Vagina (tissue), 2 donors: ENCODE measurements around the gene CXCL12. TPM values are rescaled to one million over a fixed set of nuclear protein-coding genes. Genes with fewer than 3 reads are reported as not detected.
A peak's percentile ranks its signal among the peaks of the same experiment; 100 is the strongest.

Source experiments
- DNase-seq, 2 donors: peaks; one replicate each; pipeline ENCODE4 v3.0.0-alpha.2; 2017; ENCODE audit errors: extremely low spot score in 2 of 2
- H3K27ac ChIP-seq: fragments of 200-600 bp; sonication (generic); one replicate; pipeline ENCODE4 v1.5.1; 2019
- H3K27me3 ChIP-seq: fragments of 200-600 bp; sonication (generic); one replicate; pipeline ENCODE4 v1.5.1; 2019
- H3K36me3 ChIP-seq, 2 donors: fragments of 200-600 bp; sonication (generic); one replicate each; pipeline ENCODE4 v1.5.1; 2017 to 2019
- H3K4me1 ChIP-seq: fragments of 200-600 bp; sonication (generic); one replicate; pipeline ENCODE4 v1.5.1; 2019
- H3K4me3 ChIP-seq, 2 donors: fragments of 200-600 bp; sonication (generic); 1 replicate in 1 of 2; 2 replicates in 1 of 2; pipeline ENCODE4 v1.5.1; 2016 to 2019
- H3K9me3 ChIP-seq: fragments of 200-600 bp; sonication (generic); one replicate; pipeline ENCODE4 v1.5.1; 2019
- POLR2A ChIP-seq, 2 donors: fragments of 450-650 bp; IDR thresholded peaks; one replicate each; pipeline ENCODE4 v1.6.1; 2017; ENCODE audit warnings: antibody characterized with exemption in 2 of 2, mild to moderate bottlenecking in 2 of 2, moderate library complexity in 2 of 2
- POLR2AphosphoS5 ChIP-seq, 2 donors: sonication (generic); formaldehyde crosslinking; IDR thresholded peaks; one replicate each; pipeline ENCODE4 v1.9.0; 2017; ENCODE audit warnings: antibody characterized with exemption in 2 of 2, mild to moderate bottlenecking in 2 of 2, low read depth in 1 of 2; ENCODE audit not compliant: insufficient read depth in 1 of 2
- intact Hi-C: fragments of 100-400 bp; cut with DNase I; formaldehyde crosslinking; loops from one replicate; pipeline ENCODE4 v1.15.1; 2023
- total RNA-seq: library from RNA; depleted of rRNA; stranded (reverse); fragments of >200 nt; gene quantifications from one replicate; pipeline ENCODE4 v1.2.3, GENCODE V29; 2016
- TF ChIP-seq, protein P1 (sequence below), 3 experiments: fragments of 450-650 bp in 2 of 3; fragments of 200-600 bp in 1 of 3; sonication (generic) in 1 of 3; IDR thresholded peaks; one replicate each; pipeline ENCODE4 v1.5.1; 2017 to 2019; ENCODE audit warnings: antibody characterized with exemption in 3 of 3, mild to moderate bottlenecking in 2 of 3, moderate library complexity in 2 of 3

CXCL12 gene
- total RNA-seq, 1 donor from 2014 or later, result 112 TPM

GRCh38 chr10:44373341-44373995 is 11.4 kb downstream of the CXCL12 start:
- intact Hi-C loops, result no loop called here
- peaks cover 21% of the 10 kb centered on the region for H3K4me1 ChIP-seq
- H3K27ac ChIP-seq, result no peak overlapping the region
- H3K9me3 ChIP-seq, result no peaks in the 10 kb centered on the region
- no peak overlapping the region for H3K4me3 ChIP-seq
- H3K27me3 ChIP-seq, result no peaks in the 10 kb centered on the region
- H3K36me3 ChIP-seq, result peaks cover 0 to 35% of the 10 kb centered on the region in 2 donors
- TF ChIP-seq, protein P1, sequence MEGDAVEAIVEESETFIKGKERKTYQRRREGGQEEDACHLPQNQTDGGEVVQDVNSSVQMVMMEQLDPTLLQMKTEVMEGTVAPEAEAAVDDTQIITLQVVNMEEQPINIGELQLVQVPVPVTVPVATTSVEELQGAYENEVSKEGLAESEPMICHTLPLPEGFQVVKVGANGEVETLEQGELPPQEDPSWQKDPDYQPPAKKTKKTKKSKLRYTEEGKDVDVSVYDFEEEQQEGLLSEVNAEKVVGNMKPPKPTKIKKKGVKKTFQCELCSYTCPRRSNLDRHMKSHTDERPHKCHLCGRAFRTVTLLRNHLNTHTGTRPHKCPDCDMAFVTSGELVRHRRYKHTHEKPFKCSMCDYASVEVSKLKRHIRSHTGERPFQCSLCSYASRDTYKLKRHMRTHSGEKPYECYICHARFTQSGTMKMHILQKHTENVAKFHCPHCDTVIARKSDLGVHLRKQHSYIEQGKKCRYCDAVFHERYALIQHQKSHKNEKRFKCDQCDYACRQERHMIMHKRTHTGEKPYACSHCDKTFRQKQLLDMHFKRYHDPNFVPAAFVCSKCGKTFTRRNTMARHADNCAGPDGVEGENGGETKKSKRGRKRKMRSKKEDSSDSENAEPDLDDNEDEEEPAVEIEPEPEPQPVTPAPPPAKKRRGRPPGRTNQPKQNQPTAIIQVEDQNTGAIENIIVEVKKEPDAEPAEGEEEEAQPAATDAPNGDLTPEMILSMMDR (IDR thresholded peaks at IDR 0.05), result no peak
- TF ChIP-seq POLR2AphosphoS5 (IDR thresholded peaks at IDR 0.05; ENCODE audit: insufficient read depth in 1 of 2, low read depth in 1 of 2), result no peak
- DNase-seq, result no peak

DNA sequence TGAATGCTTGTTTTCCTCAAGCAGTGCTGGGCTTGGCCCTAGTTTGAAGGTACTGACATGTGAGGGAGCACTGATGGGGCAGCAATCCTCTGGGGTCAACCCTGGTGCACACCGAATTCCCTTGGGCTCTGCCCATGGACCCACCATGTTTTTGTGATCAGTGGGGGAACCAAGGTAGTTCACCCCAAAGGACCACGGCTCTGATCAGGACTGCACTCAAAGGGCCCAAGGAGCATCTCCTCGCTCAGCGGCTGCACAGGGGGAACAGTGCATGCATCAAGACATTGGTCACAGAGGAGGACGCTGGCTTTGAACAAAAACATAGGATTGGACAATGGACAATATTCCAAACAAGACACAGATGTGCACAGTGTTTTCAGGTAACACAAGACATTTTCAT is 12.7 kb downstream of the CXCL12 start:
- DNase-seq, result no peak
- intact Hi-C loops, result no loop called here
- no peak for TF ChIP-seq POLR2AphosphoS5 (IDR thresholded peaks at IDR 0.05; ENCODE audit: insufficient read depth in 1 of 2, low read depth in 1 of 2)
- TF ChIP-seq, protein P1 (IDR thresholded peaks at IDR 0.05), result no peak
- no peak for TF ChIP-seq POLR2A (IDR thresholded peaks at IDR 0.05)
- peaks cover 0 to 27% of the 10 kb centered on the region in 2 donors for H3K36me3 ChIP-seq
- H3K4me1 ChIP-seq, result peaks cover 21% of the 10 kb centered on the region
- H3K27ac ChIP-seq, result peak overlapping the region; percentile 14
- H3K9me3 ChIP-seq, result no peaks in the 10 kb centered on the region
- H3K4me3 ChIP-seq, result no peak overlapping the region
- no peaks in the 10 kb centered on the region for H3K27me3 ChIP-seq

DNA sequence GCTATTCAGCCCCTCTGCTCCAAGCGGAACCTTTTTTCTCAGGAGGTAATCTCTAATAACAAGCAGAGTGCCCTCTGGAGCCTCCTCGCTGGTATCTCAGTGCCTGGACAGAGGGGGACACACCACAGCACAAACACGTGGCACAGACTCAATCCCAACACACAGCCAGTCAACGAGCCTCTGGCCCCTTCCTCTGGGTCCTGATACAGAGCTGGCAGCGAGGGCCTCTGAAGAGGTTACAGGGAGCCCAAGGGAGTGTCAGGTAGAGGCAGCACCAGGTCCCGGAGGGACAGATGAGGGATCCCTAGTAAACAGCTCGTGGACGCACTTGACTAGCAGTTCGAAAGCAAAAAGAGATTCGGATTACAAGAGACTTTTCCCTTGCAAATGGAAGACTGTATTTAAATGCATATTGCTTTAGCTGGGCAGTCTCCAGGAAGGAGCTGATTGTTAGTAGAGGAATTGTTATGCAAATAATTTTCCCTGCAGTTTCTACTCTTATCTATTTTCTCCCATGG is 14.1 kb downstream of the CXCL12 start:
- no peaks in the 10 kb centered on the region for H3K27me3 ChIP-seq
- H3K4me3 ChIP-seq, result no peak overlapping the region
- intact Hi-C loops, result no loop called here
- TF ChIP-seq POLR2A (IDR thresholded peaks at IDR 0.05) (no peak), POLR2AphosphoS5 (IDR thresholded peaks at IDR 0.05; ENCODE audit: insufficient read depth in 1 of 2, low read depth in 1 of 2) (no peak)
- TF ChIP-seq, protein P1 (IDR thresholded peaks at IDR 0.05), result no peak
- no peaks in the 10 kb centered on the region for H3K9me3 ChIP-seq
- no peak overlapping the region for H3K27ac ChIP-seq
- H3K36me3 ChIP-seq, result peaks cover 0 to 22% of the 10 kb centered on the region in 2 donors
- DNase-seq, result no peak
- peaks cover 21% of the 10 kb centered on the region for H3K4me1 ChIP-seq

GRCh38 chr10:44369854-44370253 is 15.0 kb downstream of the CXCL12 start:
- DNase-seq, result no peak
- Histone ChIP-seq H3K4me1 (peaks cover 12% of the 10 kb centered on the region), H3K9me3 (no peaks in the 10 kb centered on the region), H3K27me3 (no peaks in the 10 kb centered on the region), H3K4me3 (no peak overlapping the region), H3K36me3 (peaks cover 0 to 15% of the 10 kb centered on the region in 2 donors), H3K27ac (peak overlapping the region; percentile 16)
- intact Hi-C loops, result no loop called here
- TF ChIP-seq POLR2A (IDR thresholded peaks at IDR 0.05), result no peak
- TF ChIP-seq, protein P1 (IDR thresholded peaks at IDR 0.05), result no peak
- TF ChIP-seq POLR2AphosphoS5 (IDR thresholded peaks at IDR 0.05; ENCODE audit: insufficient read depth in 1 of 2, low read depth in 1 of 2), result no peak

DNA sequence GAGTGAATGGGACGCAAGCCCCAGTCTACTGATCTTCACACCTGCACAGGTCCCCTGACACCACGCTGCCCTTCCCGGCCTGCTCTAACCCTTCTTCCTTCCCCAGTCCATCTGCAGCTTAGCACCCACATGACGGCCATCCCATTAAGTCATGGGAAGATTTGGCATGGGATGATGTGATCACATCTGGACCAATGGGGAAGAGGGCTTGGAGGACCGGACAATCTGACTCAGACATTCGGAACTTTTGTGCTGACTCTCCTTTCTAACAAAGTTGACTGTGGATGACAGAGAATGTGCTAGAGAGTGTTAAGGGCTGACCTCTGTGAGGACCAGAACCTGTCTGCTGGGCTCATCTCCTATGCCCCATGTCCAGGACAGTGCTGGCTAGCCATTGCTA is 15.6 kb downstream of the CXCL12 start:
- H3K4me1 ChIP-seq, result peaks cover 12% of the 10 kb centered on the region
- H3K36me3 ChIP-seq, result peaks cover 0 to 15% of the 10 kb centered on the region in 2 donors
- no peaks in the 10 kb centered on the region for H3K9me3 ChIP-seq
- no peaks in the 10 kb centered on the region for H3K27me3 ChIP-seq
- TF ChIP-seq, protein P1 (IDR thresholded peaks at IDR 0.05), result no peak
- TF ChIP-seq POLR2A (IDR thresholded peaks at IDR 0.05) (no peak), POLR2AphosphoS5 (IDR thresholded peaks at IDR 0.05; ENCODE audit: insufficient read depth in 1 of 2, low read depth in 1 of 2) (no peak)
- H3K4me3 ChIP-seq, result no peak overlapping the region
- intact Hi-C loops, result no loop called here
- DNase-seq, result no peak
- peak overlapping the region; percentile 16 for H3K27ac ChIP-seq
